ENCODE results near the gene BARHL2. TPM values are rescaled to one million over a fixed set of nuclear protein-coding genes. Genes with fewer than 3 reads are reported as not detected.

The BARHL2 gene
- total and polyA plus RNA-seq, 3 experiments from 2014 or later, result not detected

- CTCF ChIA-PET, result interaction anchor here (2.0 kb wide), 1 partner anchor 8 kb away, joined by 7 read pairs; no protein-coding TSS in a partner anchor
Measured at GRCh38 chr1:90722874-90723589, 5.9 kb upstream of the BARHL2 start.

GRCh38 chr1:90721210-90722194 lies 4.4 kb upstream of the BARHL2 start:
- no peaks in the 10 kb centered on the region for H3K36me3 ChIP-seq (ENCODE audit: insufficient read depth, low read length)
- DNase-seq, result peak in 2 of 5 donors; percentile 35 to 62
- no peak overlapping the region for H3K27ac ChIP-seq (ENCODE audit: low read depth, low read length)
- H3K9me3 Mint-ChIP-seq, result peaks cover 12 to 56% (median 45%) of the 10 kb centered on the region in 5 donors
- peaks cover 87 to 88% of the 10 kb centered on the region in 2 donors for H3K27me3 Mint-ChIP-seq
- peaks cover 91% of the 10 kb centered on the region for H3K27me3 ChIP-seq (ENCODE audit: insufficient read depth, low read length, poor library complexity, severe bottlenecking)
- peaks cover 0 to 5% (median 4%) of the 10 kb centered on the region in 3 donors for H3K36me3 Mint-ChIP-seq
- ChIA-PET CTCF (interaction anchor here (0.8 to 2.0 kb wide), 3 partner anchors 10 to 445 kb away, joined by 3 to 7 read pairs (median 3); no protein-coding TSS in a partner anchor), POLR2A (no interaction called here)
- H3K4me3 ChIP-seq (ENCODE audit: low read length), result no peak overlapping the region
- H3K9me3 ChIP-seq (ENCODE audit: low read length), result no peaks in the 10 kb centered on the region
- peaks cover 51 to 54% (median 52%) of the 10 kb centered on the region in 3 donors for H3K4me1 Mint-ChIP-seq
- peak overlapping the region in 1 of 7 donors; percentile 15 for H3K4me3 Mint-ChIP-seq
- peaks cover 21% of the 10 kb centered on the region for H3K4me1 ChIP-seq (ENCODE audit: insufficient read depth, low read length)
- H3K27ac Mint-ChIP-seq, result peak overlapping the region in 1 of 8 donors; percentile 61

More at GRCh38 chr1:90722874-90723589, 5.9 kb upstream of the BARHL2 start:
- Histone ChIP-seq H3K4me1 (ENCODE audit: insufficient read depth, low read length) (peaks cover 24% of the 10 kb centered on the region), H3K27ac (ENCODE audit: low read depth, low read length) (no peak overlapping the region), H3K4me3 (ENCODE audit: low read length) (no peak overlapping the region), H3K9me3 (ENCODE audit: low read length) (no peaks in the 10 kb centered on the region), H3K27me3 (ENCODE audit: insufficient read depth, low read length, poor library complexity, severe bottlenecking) (peaks cover 100% of the 10 kb centered on the region), H3K36me3 (ENCODE audit: insufficient read depth, low read length) (no peaks in the 10 kb centered on the region)
- peaks cover 8 to 55% (median 47%) of the 10 kb centered on the region in 5 donors for H3K9me3 Mint-ChIP-seq
- peaks cover 0 to 5% (median 4%) of the 10 kb centered on the region in 3 donors for H3K36me3 Mint-ChIP-seq
- H3K27ac Mint-ChIP-seq, result peak overlapping the region in 2 of 8 donors; percentile 61 to 66
- H3K27me3 Mint-ChIP-seq, result peaks cover 94% of the 10 kb centered on the region in 2 donors
- H3K4me3 Mint-ChIP-seq, result peak overlapping the region; percentile 7 to 84 (median 76)
- POLR2A ChIA-PET, result no interaction called here
- DNase-seq, result no peak
- H3K4me1 Mint-ChIP-seq, result peaks cover 51 to 57% (median 52%) of the 10 kb centered on the region in 3 donors

- Histone ChIP-seq H3K36me3 (ENCODE audit: insufficient read depth, low read length) (no peaks in the 10 kb centered on the region), H3K27me3 (ENCODE audit: insufficient read depth, low read length, poor library complexity, severe bottlenecking) (peaks cover 90% of the 10 kb centered on the region), H3K27ac (ENCODE audit: low read depth, low read length) (no peak overlapping the region), H3K4me3 (ENCODE audit: low read length) (no peak overlapping the region), H3K4me1 (ENCODE audit: insufficient read depth, low read length) (peaks cover 8% of the 10 kb centered on the region), H3K9me3 (ENCODE audit: low read length) (no peaks in the 10 kb centered on the region)
- peaks cover 4 to 49% (median 47%) of the 10 kb centered on the region in 5 donors for H3K9me3 Mint-ChIP-seq
- H3K36me3 Mint-ChIP-seq, result peaks cover 0 to 4% (median 1%) of the 10 kb centered on the region in 3 donors
- H3K4me3 Mint-ChIP-seq, result peak overlapping the region in 2 of 7 donors; percentile 13 to 49
- H3K27ac Mint-ChIP-seq, result peak overlapping the region in 1 of 8 donors; percentile 61
- no peak for DNase-seq
- peaks cover 87 to 88% of the 10 kb centered on the region in 2 donors for H3K27me3 Mint-ChIP-seq
- CTCF ChIA-PET, result no interaction called here
- POLR2A ChIA-PET, result no interaction called here
- peaks cover 38 to 40% (median 39%) of the 10 kb centered on the region in 3 donors for H3K4me1 Mint-ChIP-seq
Measured at GRCh38 chr1:90720145-90720636, 3.1 kb upstream of the BARHL2 start.

- DNase-seq, result no peak
- Mint-ChIP-seq H3K4me1 (peaks cover 36 to 41% (median 37%) of the 10 kb centered on the region in 3 donors), H3K36me3 (peaks cover 0 to 4% (median 1%) of the 10 kb centered on the region in 3 donors), H3K27me3 (peaks cover 87 to 88% of the 10 kb centered on the region in 2 donors), H3K27ac (peak overlapping the region in 3 of 8 donors; percentile 61 to 77 (median 71)), H3K9me3 (peaks cover 4 to 50% (median 47%) of the 10 kb centered on the region in 5 donors), H3K4me3 (peak overlapping the region in 4 of 7 donors; percentile 45 to 67 (median 58))
- Histone ChIP-seq H3K27ac (ENCODE audit: low read depth, low read length) (no peak overlapping the region), H3K27me3 (ENCODE audit: insufficient read depth, low read length, poor library complexity, severe bottlenecking) (peaks cover 90% of the 10 kb centered on the region), H3K36me3 (ENCODE audit: insufficient read depth, low read length) (no peaks in the 10 kb centered on the region), H3K4me1 (ENCODE audit: insufficient read depth, low read length) (peaks cover 6% of the 10 kb centered on the region), H3K4me3 (ENCODE audit: low read length) (no peak overlapping the region), H3K9me3 (ENCODE audit: low read length) (no peaks in the 10 kb centered on the region)
- ChIA-PET POLR2A (no interaction called here), CTCF (no interaction called here)
Measured at GRCh38 chr1:90719330-90720144, 2.4 kb upstream of the BARHL2 start.

- H3K4me1 ChIP-seq (ENCODE audit: insufficient read depth, low read length), result peaks cover 6% of the 10 kb centered on the region
- H3K9me3 ChIP-seq (ENCODE audit: low read length), result no peaks in the 10 kb centered on the region
- no peak for DNase-seq
- H3K27me3 Mint-ChIP-seq, result peaks cover 88 to 89% of the 10 kb centered on the region in 2 donors
- H3K9me3 Mint-ChIP-seq, result peaks cover 4 to 47% (median 41%) of the 10 kb centered on the region in 5 donors
- peaks cover 90% of the 10 kb centered on the region for H3K27me3 ChIP-seq (ENCODE audit: insufficient read depth, low read length, poor library complexity, severe bottlenecking)
- H3K4me3 Mint-ChIP-seq, result peak overlapping the region; percentile 51 to 86 (median 58)
- no peak overlapping the region for H3K4me3 ChIP-seq (ENCODE audit: low read length)
- H3K36me3 ChIP-seq (ENCODE audit: insufficient read depth, low read length), result no peaks in the 10 kb centered on the region
- H3K4me1 Mint-ChIP-seq, result peaks cover 29 to 34% (median 31%) of the 10 kb centered on the region in 3 donors
- peaks cover 0 to 4% (median 1%) of the 10 kb centered on the region in 3 donors for H3K36me3 Mint-ChIP-seq
- no peak overlapping the region for H3K27ac ChIP-seq (ENCODE audit: low read depth, low read length)
- POLR2A ChIA-PET, result interaction anchor here (0.6 kb wide), 1 partner anchor 8 kb away, joined by 3 read pairs; no protein-coding TSS in a partner anchor
- peak overlapping the region in 5 of 8 donors; percentile 4 to 77 (median 61) for H3K27ac Mint-ChIP-seq
- CTCF ChIA-PET, result no interaction called here
Measured at GRCh38 chr1:90718411-90719329, 1.6 kb upstream of the BARHL2 start.

GRCh38 chr1:90717665-90718410 lies 736 bp upstream of the BARHL2 start:
- Histone ChIP-seq H3K36me3 (ENCODE audit: insufficient read depth, low read length) (no peaks in the 10 kb centered on the region), H3K9me3 (ENCODE audit: low read length) (no peaks in the 10 kb centered on the region), H3K27ac (ENCODE audit: low read depth, low read length) (no peak overlapping the region), H3K4me1 (ENCODE audit: insufficient read depth, low read length) (peaks cover 6% of the 10 kb centered on the region), H3K27me3 (ENCODE audit: insufficient read depth, low read length, poor library complexity, severe bottlenecking) (peaks cover 90% of the 10 kb centered on the region), H3K4me3 (ENCODE audit: low read length) (no peak overlapping the region)
- H3K27ac Mint-ChIP-seq, result peak overlapping the region in 1 of 8 donors; percentile 70
- peaks cover 88 to 89% of the 10 kb centered on the region in 2 donors for H3K27me3 Mint-ChIP-seq
- H3K36me3 Mint-ChIP-seq, result peaks cover 0 to 2% (median 1%) of the 10 kb centered on the region in 3 donors
- peaks cover 26 to 30% (median 26%) of the 10 kb centered on the region in 3 donors for H3K4me1 Mint-ChIP-seq
- peak overlapping the region; percentile 32 to 86 (median 58) for H3K4me3 Mint-ChIP-seq
- POLR2A ChIA-PET, result no interaction called here
- DNase-seq, result no peak
- H3K9me3 Mint-ChIP-seq, result peaks cover 4 to 44% (median 38%) of the 10 kb centered on the region in 5 donors
- CTCF ChIA-PET, result no interaction called here

Data from CD8-positive, alpha-beta memory T cell (primary cell).